ENCODE measurements around the gene ALPP.
"Not testable (repeated sequence)": the region's sequence is repeated elsewhere in the genome, so short reads cannot be mapped to it uniquely, and the experiment has no call there.

Gene ALPP

DNA sequence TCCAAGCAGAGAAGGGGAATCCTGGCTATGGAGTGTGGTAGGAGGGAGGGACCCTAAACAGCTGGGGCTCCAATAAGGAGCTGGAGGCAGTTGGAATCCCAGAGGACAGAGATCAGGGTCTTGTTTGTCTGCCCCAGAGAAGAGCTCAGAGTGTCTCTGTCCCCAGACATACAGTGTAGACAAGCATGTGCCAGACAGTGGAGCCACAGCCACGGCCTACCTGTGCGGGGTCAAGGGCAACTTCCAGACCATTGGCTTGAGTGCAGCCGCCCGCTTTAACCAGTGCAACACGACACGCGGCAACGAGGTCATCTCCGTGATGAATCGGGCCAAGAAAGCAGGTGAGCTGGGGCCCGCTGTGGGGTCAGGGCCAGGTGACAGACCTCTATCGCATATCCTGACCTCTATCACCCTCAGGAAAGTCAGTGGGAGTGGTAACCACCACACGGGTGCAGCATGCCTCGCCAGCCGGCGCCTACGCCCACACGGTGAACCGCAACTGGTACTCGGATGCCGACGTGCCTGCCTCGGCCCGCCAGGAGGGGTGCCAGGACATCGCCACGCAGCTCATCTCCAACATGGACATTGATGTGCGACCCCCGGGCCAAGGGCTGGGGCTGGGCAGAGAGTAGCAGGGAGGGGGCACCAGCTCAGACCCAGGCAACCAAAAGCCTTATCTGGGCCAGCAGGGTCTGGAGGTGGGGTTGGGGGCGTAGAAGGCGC lies 29.0 kb downstream of the ALPP start:
- DNase-seq: not testable (repeated sequence)

DNA sequence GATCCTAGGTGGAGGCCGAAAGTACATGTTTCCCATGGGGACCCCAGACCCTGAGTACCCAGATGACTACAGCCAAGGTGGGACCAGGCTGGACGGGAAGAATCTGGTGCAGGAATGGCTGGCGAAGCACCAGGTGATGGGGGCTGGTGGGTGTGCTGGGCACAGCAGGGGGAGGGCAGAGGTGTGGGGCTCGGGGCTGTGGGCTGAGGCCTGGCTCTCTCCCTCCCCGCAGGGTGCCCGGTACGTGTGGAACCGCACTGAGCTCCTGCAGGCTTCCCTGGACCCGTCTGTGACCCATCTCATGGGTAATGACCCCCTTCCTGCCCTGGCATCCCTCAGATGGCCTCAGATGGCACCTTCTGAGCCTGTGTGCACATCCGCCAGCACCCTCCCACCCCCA lies 29.7 kb downstream of the ALPP start:
- DNase-seq: not testable (repeated sequence)

DNA sequence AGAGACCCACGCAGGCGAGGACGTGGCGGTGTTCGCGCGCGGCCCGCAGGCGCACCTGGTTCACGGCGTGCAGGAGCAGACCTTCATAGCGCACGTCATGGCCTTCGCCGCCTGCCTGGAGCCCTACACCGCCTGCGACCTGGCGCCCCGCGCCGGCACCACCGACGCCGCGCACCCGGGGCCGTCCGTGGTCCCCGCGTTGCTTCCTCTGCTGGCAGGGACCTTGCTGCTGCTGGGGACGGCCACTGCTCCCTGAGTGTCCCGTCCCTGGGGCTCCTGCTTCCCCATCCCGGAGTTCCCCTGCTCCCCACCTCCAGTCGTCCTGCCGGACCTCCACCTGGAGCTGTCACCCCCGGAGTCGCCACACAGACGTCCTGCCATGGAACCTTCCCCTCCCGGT lies 31.1 kb downstream of the ALPP start:
- not testable (repeated sequence) for DNase-seq

- DNase-seq: no peak
Observed at GRCh38 chr2:232410238-232410900, 31.8 kb downstream of the ALPP start.

- no peak for DNase-seq
Observed at GRCh38 chr2:232411901-232412629, 33.5 kb downstream of the ALPP start.

DNA sequence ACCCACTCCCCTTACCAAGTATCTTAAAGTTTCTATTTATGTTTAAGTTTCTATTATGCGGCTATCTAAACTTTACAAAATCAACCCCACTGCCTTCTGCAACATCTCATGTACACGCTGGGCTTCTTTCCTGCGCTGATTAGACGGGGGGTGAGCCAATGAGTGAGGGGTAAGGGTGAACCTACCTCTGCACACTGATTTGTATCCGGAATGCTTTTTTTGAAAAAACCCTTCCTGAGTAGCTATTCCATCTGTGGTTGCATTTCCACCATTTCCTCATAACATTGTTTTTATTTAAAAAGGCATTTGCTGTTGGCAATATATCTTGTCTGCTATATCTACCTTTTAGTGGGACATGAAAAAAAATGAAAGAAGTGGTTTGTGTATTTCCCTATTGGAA lies 34.4 kb downstream of the ALPP start:
- no peak for DNase-seq

- no peak for DNase-seq
Observed at GRCh38 chr2:232415138-232415690, 36.7 kb downstream of the ALPP start.

GRCh38 chr2:232415736-232416520 lies 37.4 kb downstream of the ALPP start:
- DNase-seq: no peak

GRCh38 chr2:232416521-232417470 lies 38.2 kb downstream of the ALPP start:
- no peak for DNase-seq

DNA sequence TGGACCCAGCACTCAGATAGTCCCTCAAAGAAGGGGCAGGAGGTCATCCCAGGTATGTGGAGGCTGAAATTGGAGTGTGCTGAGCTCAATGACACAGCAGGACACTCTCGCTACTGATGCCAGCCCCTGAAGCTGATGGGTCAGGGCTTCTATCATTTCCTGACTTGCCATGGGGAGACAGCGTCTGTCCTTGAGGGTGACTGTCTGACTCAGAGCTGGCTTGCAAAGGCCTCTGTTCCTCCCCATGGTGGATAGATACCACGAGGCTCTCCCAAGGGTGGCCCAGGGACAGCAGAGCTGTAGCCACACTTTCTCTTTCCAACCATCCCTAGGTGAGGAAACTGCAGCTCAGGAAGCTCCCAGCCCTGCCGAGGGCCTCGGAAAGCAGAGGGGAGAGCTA lies 38.9 kb downstream of the ALPP start:
- DNase-seq: no peak

- no peak for DNase-seq
Observed at GRCh38 chr2:232418056-232418455, 39.5 kb downstream of the ALPP start.

DNA sequence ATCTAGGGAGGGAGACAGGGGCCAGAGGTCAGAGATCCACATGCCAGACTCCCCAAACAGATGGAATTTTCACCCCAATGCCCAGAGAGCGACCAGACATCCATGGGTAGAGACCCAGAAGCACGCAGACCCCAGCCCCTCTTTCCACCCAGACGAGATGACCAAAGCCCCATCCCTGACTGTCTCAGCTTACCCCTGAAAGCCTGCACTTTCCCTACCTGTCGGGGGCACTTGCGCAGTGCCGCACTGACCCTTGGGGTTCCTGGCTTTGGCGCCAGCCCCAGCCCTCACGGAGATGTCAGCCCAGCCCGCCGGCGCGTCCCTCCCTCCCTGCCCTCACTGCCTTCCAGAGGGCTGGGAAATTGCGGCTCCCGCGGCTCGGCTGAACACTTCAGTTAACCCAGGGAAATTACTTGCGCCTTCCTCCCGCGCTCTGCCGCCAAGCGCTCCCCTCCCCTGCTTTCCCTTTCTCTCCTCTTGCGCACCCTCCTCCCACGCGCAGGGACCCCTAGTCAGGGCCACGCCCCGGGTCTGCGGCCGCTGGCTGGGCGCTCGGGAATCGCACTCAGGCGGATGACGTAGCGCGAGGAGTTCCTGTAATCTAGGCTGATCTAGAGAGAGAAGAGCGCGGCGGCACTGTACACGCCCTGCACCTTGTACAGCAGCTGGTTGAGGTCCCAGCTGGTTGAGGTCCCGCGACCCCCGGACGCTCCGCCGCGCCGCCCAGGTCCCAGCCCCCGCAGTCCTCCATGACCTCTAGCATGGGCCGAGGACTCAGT lies 40.1 kb downstream of the ALPP start:
- DNase-seq: no peak

GRCh38 chr2:232419245-232420072 lies 40.9 kb downstream of the ALPP start:
- DNase-seq: no peak

GRCh38 chr2:232420073-232420454 lies 41.5 kb downstream of the ALPP start:
- no peak for DNase-seq

GRCh38 chr2:232420463-232421188 lies 42.1 kb downstream of the ALPP start:
- DNase-seq: no peak

- no peak for DNase-seq
Observed at GRCh38 chr2:232421189-232421785, 42.7 kb downstream of the ALPP start.

DNA sequence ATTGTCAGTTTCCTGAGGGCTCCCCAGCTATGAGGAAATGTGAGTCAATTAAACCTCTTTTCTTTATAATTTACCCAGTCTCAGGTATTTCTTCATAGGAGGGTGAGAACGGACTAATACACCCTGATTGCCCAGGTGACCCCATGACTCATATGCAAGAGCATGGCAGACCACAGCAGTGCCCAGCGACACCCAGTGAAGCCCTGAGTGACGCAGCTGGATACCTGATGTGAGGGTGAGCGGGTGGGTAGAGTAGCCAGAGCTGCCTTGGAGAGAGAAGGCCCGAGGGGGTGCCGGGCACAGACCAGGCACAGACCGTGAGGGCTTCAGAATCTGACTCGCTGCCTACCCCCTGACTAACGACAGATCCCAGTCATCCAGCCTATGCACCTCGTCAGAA lies 43.5 kb downstream of the ALPP start:
- no peak for DNase-seq

- DNase-seq: not testable (repeated sequence)
Observed at GRCh38 chr2:232422996-232423395, 44.4 kb downstream of the ALPP start.

- not testable (repeated sequence) for DNase-seq
Observed at GRCh38 chr2:232423407-232423806, 44.9 kb downstream of the ALPP start.

Data from bone marrow (tissue), 2 donors.